NCI-H1092 (cell line): ENCODE measurements around the gene ANKS1B.
"Not testable (repeated sequence)": the region's sequence is repeated elsewhere in the genome, so short reads cannot be mapped to it uniquely, and the experiment has no call there.

Experiments
- DNase-seq: peaks from one replicate; lab custom pipeline; 2025; lab: John Stamatoyannopoulos, UW

Gene ANKS1B

GRCh38 chr12:99870085-99870484 is 114.7 kb downstream of the ANKS1B start:
- DNase-seq = no peak

- no peak for DNase-seq
These were observed 123.0 kb downstream of the ANKS1B start for GRCh38 chr12:99861731-99862130.

GRCh38 chr12:99859126-99859525 is 125.6 kb downstream of the ANKS1B start:
- DNase-seq = no peak

GRCh38 chr12:99852666-99853065 is 132.1 kb downstream of the ANKS1B start:
- DNase-seq = no peak

- DNase-seq = no peak
These were observed 136.8 kb downstream of the ANKS1B start for GRCh38 chr12:99847936-99848335.

GRCh38 chr12:99834710-99835109 is 150.0 kb downstream of the ANKS1B start:
- DNase-seq = no peak

GRCh38 chr12:99833397-99833796 is 151.3 kb downstream of the ANKS1B start:
- DNase-seq = no peak

GRCh38 chr12:99824900-99825542 is 159.7 kb downstream of the ANKS1B start:
- DNase-seq = peak; percentile 78

- DNase-seq = no peak
These were observed 162.5 kb downstream of the ANKS1B start for GRCh38 chr12:99822273-99822672.

- peak; percentile 69 for DNase-seq
These were observed 173.8 kb downstream of the ANKS1B start for GRCh38 chr12:99810718-99811593.

GRCh38 chr12:99809909-99810308 is 174.8 kb downstream of the ANKS1B start:
- DNase-seq = no peak

- no peak for DNase-seq
These were observed 178.4 kb downstream of the ANKS1B start for GRCh38 chr12:99806304-99806703.

- DNase-seq = no peak
These were observed 180.0 kb downstream of the ANKS1B start for GRCh38 chr12:99804715-99805114.

- DNase-seq = no peak
These were observed 184.1 kb downstream of the ANKS1B start for GRCh38 chr12:99800605-99801004.

GRCh38 chr12:99797931-99798330 is 186.8 kb downstream of the ANKS1B start:
- DNase-seq = not testable (repeated sequence)

GRCh38 chr12:99783421-99783820 is 201.3 kb downstream of the ANKS1B start:
- DNase-seq = no peak

- DNase-seq = no peak
These were observed 212.5 kb downstream of the ANKS1B start for GRCh38 chr12:99772274-99772673.

GRCh38 chr12:99771659-99772058 is 213.1 kb downstream of the ANKS1B start:
- no peak for DNase-seq

GRCh38 chr12:99769396-99769980 is 215.2 kb downstream of the ANKS1B start:
- no peak for DNase-seq

- no peak for DNase-seq
These were observed 216.0 kb downstream of the ANKS1B start for GRCh38 chr12:99768758-99769157.

- DNase-seq = no peak
These were observed 216.9 kb downstream of the ANKS1B start for GRCh38 chr12:99767809-99768208.

- DNase-seq = no peak
These were observed 218.3 kb downstream of the ANKS1B start for GRCh38 chr12:99766408-99766807.
